ENCODE results near the gene TSPAN18. TPM values are rescaled to one million over a fixed set of nuclear protein-coding genes. Genes with fewer than 3 reads are reported as not detected.
A peak's percentile ranks its signal among the peaks of the same experiment; 100 is the strongest.

Gene TSPAN18
- total RNA-seq, 1 donor = under 0.01 TPM

- no peak for TF ChIP-seq CTCF (IDR thresholded peaks at IDR 0.05; ENCODE audit: insufficient read depth, low read depth, low read length)
- DNase-seq (ENCODE audit: low read depth) = no peak
Measured at GRCh38 chr11:44782478-44782877, 55.7 kb downstream of the TSPAN18 start.

DNA sequence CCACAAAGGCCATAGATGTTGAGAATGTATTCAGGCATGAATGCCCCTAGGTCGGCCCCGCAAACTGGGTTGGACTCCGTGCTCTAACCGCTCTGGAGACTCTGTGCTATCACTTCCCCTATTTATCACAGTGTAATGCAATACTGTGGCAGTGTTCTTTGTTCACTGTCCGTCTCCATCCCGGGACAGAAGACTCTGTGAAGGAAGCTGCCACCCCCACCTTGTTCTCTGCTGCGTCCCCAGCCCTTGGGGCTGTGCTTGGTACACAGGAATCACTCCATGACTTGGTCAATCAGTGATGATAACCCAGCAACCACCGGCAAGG is 57.6 kb downstream of the TSPAN18 start:
- no peak for DNase-seq (ENCODE audit: low read depth)
- TF ChIP-seq CTCF (IDR thresholded peaks at IDR 0.05; ENCODE audit: insufficient read depth, low read depth, low read length) = no peak
- H3K4me3 ChIP-seq (ENCODE audit: low read depth, low read length) = no peak overlapping the region

More at GRCh38 chr11:44782478-44782877, 55.7 kb downstream of the TSPAN18 start:
- no peak overlapping the region for H3K4me3 ChIP-seq (ENCODE audit: low read depth, low read length)

DNA sequence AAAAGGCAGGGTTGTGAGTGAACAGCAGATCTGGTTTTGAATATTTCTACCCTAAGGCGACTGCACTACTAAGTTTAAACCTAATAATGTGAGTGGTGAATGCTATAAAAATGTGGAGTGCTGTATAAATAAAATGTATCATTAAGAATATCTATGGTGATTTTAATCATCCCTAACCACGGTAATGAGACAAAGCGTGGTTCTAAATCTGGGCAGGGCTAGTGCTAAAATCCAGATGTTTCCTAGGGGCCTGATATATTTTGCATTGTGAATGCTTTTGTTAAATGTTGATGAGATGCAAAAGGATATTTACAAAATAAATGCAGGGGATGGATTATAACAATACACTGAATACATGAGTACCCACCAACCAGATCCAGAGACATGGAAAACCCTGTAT is 58.1 kb downstream of the TSPAN18 start:
- no peak overlapping the region for H3K4me3 ChIP-seq (ENCODE audit: low read depth, low read length)
- TF ChIP-seq CTCF (IDR thresholded peaks at IDR 0.05; ENCODE audit: insufficient read depth, low read depth, low read length) = no peak
- no peak for DNase-seq (ENCODE audit: low read depth)

DNA sequence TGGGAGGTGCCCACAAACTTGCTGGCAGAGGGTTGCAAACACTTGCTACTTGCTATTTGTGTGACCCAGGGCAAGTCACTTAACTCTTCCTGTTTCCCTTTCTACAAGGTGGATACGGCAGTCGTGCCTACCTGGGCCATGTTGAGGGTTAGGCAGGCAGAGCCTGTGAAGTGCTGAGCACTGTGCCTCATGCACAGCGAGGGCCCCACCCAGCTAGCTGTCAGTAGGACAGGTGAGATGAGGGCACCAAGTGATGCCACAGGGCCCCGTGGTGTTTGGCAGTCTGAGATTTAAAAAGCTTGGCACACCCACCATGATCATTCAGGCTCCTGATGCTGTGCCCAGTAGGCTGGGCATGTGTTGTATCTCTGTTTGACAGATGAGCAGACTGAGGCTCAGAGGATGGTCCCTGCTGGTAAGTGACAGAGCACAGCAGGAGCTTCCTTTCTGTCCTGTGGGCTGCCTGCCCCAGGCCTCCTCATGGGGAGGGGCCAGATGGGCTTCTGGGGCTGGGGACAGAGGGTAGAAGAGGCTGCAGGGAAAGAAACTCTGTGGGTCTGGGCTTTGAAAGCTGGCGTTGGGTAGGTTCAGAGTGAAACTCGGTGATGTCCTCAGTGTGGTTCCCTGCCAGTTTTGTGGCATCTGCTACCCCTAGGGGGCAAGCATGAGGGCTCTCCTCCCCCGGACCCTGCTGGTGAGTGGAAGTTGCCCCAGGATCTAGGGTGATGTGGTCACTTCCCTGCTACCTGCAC is 59.3 kb downstream of the TSPAN18 start:
- H3K4me3 ChIP-seq (ENCODE audit: low read depth, low read length) = no peak overlapping the region
- peak; percentile 22 for TF ChIP-seq CTCF (IDR thresholded peaks at IDR 0.05; ENCODE audit: insufficient read depth, low read depth, low read length)
- DNase-seq (ENCODE audit: low read depth) = no peak

- no peak for TF ChIP-seq CTCF (IDR thresholded peaks at IDR 0.05; ENCODE audit: insufficient read depth, low read depth, low read length)
- no peak overlapping the region for H3K4me3 ChIP-seq (ENCODE audit: low read depth, low read length)
- no peak for DNase-seq (ENCODE audit: low read depth)
Measured at GRCh38 chr11:44787070-44787469, 60.3 kb downstream of the TSPAN18 start.

DNA sequence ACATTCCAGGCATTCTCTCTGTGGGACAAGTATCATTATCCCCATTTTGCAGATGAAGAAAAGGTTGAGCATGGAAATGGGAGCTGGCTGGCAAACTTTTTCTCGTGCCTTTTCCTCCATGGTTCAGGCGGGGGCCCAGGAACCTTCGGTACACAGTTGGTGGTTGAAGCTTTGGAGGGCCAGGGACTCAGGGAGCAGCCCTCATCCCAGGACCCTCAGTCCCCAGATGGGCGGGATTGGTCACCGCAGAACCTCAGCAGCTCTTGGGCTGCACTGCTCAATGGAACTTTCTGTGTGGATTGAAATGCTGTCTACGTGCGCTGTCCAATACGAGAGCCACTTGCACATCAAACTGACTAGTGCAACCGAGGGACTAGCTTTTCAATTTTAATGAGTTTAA is 61.2 kb downstream of the TSPAN18 start:
- no peak for TF ChIP-seq CTCF (IDR thresholded peaks at IDR 0.05; ENCODE audit: insufficient read depth, low read depth, low read length)
- no peak overlapping the region for H3K4me3 ChIP-seq (ENCODE audit: low read depth, low read length)
- no peak for DNase-seq (ENCODE audit: low read depth)

Measured in fibroblast of villous mesenchyme (primary cell).